Measurements from ENCODE around the gene AGR2.
"Not testable (repeated sequence)": the region's sequence is repeated elsewhere in the genome, so short reads cannot be mapped to it uniquely, and the experiment has no call there.

The AGR2 gene

GRCh38 chr7:16773884-16774283 lies 30.9 kb downstream of the AGR2 start:
- DNase-seq (ENCODE audit: low read depth in 2 of 2) = no peak

GRCh38 chr7:16773326-16773725 lies 31.5 kb downstream of the AGR2 start:
- no peak for DNase-seq (ENCODE audit: low read depth in 2 of 2)

- DNase-seq (ENCODE audit: low read depth in 2 of 2) = no peak
Measured at GRCh38 chr7:16770657-16771329, 34.0 kb downstream of the AGR2 start.

GRCh38 chr7:16769994-16770393 lies 34.8 kb downstream of the AGR2 start:
- DNase-seq (ENCODE audit: low read depth in 2 of 2) = not testable (repeated sequence)

- no peak for DNase-seq (ENCODE audit: low read depth in 2 of 2)
Measured at GRCh38 chr7:16765436-16765859, 39.4 kb downstream of the AGR2 start.

GRCh38 chr7:16764942-16765341 lies 39.9 kb downstream of the AGR2 start:
- DNase-seq (ENCODE audit: low read depth in 2 of 2) = no peak

- DNase-seq (ENCODE audit: low read depth in 2 of 2) = no peak
Measured at GRCh38 chr7:16762177-16762576, 42.6 kb downstream of the AGR2 start.

GRCh38 chr7:16759840-16760239 lies 45.0 kb downstream of the AGR2 start:
- DNase-seq (ENCODE audit: low read depth in 2 of 2) = no peak

GRCh38 chr7:16758631-16759611 lies 45.9 kb downstream of the AGR2 start:
- no peak for DNase-seq (ENCODE audit: low read depth in 2 of 2)

GRCh38 chr7:16758036-16758435 lies 46.8 kb downstream of the AGR2 start:
- DNase-seq (ENCODE audit: low read depth in 2 of 2) = no peak

GRCh38 chr7:16755397-16755796 lies 49.4 kb downstream of the AGR2 start:
- DNase-seq (ENCODE audit: low read depth in 2 of 2) = no peak

- DNase-seq (ENCODE audit: low read depth in 2 of 2) = no peak
Measured at GRCh38 chr7:16754856-16755317, 49.9 kb downstream of the AGR2 start.

GRCh38 chr7:16753932-16754855 lies 50.6 kb downstream of the AGR2 start:
- no peak for DNase-seq (ENCODE audit: low read depth in 2 of 2)

GRCh38 chr7:16753102-16753931 lies 51.5 kb downstream of the AGR2 start, which contains the start of gene TSPAN13:
Gene TSPAN13, plus strand, starts transcription at chr7:16753755. Its CDS starts 213 bp downstream, at chr7:16753968.
- DNase-seq (ENCODE audit: low read depth in 2 of 2) = peak; percentile 25 to 62

GRCh38 chr7:16747102-16747501 lies 57.7 kb downstream of the AGR2 start:
- no peak for DNase-seq (ENCODE audit: low read depth in 2 of 2)

GRCh38 chr7:16745645-16746044 lies 59.2 kb downstream of the AGR2 start:
- no peak for DNase-seq (ENCODE audit: low read depth in 2 of 2)

- no peak for DNase-seq (ENCODE audit: low read depth in 2 of 2)
Measured at GRCh38 chr7:16744518-16745250, 60.1 kb downstream of the AGR2 start.

- DNase-seq (ENCODE audit: low read depth in 2 of 2) = no peak
Measured at GRCh38 chr7:16743236-16743635, 61.6 kb downstream of the AGR2 start.

- DNase-seq (ENCODE audit: low read depth in 2 of 2) = no peak
Measured at GRCh38 chr7:16742547-16742946, 62.3 kb downstream of the AGR2 start.
